Measurements from ENCODE around the gene HOXD10.

The HOXD10 gene

DNA sequence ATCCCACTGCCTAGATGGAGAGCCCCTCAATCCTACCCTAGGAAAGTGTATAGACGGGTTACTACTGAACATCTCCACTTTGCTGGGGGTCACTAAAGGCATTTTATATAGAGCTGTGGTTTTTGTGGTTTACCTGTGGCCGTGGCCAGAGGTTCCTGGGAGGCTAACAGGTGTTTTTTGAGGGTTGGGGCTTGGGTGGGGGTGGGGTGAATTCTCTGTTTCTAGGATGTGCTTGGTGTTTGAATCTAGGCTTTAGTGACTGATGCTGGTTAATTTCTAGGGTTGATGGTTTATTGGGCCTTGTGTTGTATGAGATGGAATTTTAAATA lies 20.6 kb downstream of the HOXD10 start:
- no peak for DNase-seq

DNA sequence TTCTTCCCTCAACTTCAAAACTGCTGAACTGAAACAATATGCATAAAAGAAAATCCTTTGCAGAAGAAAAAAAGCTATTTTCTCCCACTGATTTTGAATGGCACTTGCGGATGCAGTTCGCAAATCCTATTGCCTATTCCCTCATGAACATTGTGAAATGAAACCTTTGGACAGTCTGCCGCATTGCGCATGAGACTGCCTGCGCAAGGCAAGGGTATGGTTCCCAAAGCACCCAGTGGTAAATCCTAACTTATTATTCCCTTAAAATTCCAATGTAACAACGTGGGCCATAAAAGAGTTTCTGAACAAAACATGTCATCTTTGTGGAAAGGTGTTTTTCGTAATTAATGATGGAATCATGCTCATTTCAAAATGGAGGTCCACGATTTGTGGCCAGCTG lies 21.3 kb downstream of the HOXD10 start:
- DNase-seq: no peak

DNA sequence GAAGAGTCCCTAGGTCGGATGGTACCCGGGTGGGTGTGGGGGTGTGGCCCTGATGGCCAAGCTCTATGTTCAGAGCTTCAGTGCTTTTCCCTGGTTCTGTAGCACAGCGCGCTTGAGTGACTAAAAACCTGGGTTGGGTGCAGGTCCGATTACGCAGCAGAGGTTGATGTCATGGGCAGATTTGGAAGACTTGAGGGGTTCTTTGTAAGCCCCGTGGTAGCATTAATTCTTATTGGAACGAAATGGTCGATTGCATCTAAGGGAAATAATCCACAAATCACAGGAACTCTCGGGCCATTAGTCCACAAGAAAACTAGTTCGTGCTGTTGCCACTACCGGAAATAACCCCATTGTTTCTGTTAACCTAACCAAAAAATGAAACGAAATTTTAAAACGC lies 21.9 kb downstream of the HOXD10 start:
- DNase-seq: no peak

DNA sequence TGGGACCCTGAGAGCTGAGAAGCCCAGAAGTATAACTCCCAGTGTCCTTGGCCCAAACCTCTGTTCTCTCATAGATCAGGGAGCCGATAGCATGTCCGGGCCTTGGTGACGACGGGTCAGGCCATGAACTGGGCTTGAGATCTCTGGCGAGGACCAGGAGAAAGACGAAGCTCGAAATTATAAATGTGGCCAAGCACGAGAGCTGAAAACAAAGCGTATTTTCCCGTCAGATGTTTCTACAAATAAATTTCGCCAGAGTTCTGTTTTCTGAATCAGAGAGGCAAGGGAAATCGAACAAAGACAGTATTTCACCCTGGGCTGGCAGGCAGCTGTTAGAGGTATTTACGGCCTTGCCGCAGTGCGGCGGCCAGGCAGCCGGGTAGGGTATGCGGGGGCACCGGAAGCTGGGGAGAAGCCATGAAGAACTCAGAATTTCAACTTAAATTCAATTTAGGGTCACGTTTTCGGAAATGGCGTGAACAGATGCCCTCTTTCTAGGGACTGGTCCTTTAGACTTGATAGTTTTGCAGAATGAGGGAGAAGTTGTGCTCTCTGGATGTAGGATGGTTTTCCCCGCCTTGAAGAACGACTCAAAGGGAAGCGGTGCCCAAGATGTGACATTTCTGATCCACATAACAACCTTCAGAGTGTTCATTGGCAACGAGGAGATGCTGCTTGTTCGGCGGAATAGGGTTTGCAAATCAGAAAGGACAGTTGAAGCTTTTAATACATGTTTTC lies 22.5 kb downstream of the HOXD10 start:
- no peak for DNase-seq

DNA sequence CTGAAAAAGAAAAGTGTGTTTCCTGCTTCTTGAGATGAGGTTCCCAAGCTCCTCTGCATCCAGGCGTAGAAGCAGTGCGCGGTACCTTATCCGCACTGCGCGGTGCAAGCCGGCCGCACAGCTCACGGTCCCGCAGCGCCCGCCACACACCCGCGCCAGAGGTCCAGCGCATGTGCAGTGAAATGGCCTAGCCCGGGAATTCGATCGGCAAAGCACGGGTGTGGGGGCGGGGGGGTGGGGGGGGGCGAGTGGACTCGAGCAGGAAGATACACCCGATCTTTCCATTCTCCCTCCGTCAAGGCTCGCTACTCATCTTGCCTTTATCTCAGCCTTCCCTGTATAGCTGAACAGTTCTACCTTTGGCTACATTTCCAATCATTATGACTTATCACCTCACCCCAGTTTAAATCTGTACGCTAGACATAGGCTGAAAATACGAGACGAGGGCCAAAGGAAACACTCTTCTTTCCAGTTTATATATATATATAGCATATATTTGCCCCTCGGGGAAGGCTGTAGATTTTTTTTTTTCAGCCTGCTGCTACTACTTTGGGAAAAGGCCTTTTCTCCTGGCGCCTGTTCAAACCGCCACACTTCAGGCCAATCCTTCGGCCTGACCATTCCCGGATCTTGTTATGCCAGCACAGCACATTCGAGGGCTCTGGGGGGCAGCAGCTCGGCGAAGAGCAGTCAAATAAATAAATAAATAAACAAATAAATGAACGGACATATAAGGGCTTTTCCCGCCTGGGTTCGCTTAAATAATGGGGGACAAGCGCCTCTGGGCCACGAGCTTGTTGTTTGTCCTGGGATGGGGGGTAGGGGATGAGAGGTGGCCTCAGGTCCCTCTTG lies 23.3 kb downstream of the HOXD10 start:
- DNase-seq: no peak

DNA sequence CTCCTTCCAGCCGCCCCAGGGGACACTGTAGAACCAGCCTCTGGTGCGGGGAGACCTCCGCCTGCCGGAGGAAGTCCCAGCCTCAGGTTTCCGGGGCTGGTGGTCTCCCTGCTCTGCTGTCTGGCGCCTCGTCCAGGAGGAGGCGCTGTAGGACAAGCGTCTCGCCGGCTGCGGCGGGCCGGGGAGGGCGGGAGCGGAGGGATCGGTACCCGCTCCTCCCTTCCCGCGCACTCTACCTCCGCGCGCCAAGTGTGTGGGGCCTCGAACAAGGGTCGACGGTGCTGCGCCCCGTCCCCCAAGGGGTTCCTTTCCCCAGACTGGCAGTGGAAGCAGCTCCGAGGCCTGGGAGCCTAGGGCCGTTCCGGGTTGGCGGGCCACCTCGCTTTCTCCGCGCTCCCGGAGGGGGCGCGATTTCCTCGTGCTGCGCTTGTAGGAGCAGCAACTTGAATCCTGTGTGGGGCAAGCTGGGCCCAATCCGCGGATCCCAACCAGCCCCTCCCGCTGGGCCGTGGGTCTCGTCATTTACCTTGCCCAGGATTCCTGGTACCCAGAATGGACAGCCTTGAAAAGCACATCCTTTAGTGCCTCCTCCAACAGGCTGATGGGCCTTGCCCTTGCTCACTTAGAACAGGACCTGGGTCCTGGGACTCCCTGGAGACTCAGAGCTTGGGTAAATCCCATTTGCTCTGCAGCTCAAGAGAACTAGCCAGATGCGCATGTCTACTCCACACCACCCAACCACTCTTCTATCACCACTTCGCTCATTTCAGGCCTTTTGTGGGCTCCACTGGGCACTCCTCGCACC lies 24.1 kb downstream of the HOXD10 start:
- DNase-seq: peak; percentile 79

DNA sequence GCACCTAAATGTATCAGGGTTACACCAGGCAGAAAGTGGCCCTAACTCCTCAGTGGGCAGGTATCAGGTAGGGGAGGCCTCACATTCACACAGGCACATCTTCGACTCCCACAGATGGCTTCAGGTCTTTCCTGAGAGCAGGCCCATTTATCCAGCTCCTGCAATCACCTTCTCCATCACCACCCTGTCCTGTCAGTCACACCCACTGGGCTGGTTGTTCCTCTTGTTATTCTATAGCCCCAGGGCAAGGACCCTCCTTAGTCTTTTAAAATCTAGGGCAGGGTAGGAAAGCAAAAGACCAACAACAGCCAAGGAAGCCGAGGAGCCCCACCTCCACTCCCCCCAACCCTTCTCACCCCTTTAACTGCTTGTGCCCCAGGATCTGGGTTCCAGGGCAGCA lies 25.7 kb downstream of the HOXD10 start:
- no peak for DNase-seq

DNA sequence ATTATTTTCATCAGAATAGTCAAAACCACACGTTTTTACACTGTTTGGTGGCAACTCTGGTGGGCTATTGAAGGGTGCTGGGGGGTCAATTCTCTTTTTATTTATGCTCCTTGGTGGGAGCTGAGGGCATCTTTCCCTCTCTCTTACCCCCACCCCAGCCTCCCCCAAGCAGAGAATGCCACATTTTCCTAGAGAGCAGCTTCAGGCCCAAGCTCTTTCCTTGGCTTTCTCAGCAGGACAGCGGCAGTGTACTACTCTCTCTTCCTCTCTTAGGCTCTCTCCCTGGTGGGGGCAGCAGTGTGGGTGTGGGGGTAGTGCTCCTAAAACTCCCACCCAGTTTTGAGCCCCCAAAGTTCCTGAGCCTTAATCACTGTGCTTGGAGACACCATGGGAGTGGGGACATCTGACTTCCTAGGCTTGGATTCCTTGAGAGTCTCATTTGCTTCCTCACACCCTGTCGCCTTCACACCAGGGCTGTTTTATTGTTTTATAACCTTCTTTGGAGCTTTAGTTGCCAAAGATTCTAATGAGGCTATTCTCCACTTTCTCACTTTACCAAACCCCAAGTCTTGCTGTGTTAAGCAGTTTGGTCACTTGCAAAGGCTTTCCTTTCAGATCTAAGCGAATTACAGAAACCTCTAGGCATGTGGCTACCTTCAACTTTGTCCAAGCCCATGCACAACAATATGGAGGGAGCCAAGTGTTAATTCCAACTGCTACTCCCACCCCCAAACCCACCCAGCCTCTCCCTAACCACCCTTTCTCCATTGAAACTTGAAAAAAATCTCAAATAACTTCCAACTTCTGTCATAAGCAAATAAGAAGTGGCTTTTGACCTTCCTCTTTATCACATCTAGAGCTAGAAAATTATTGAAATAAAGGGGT lies 28.7 kb downstream of the HOXD10 start:
- DNase-seq: no peak

DNA sequence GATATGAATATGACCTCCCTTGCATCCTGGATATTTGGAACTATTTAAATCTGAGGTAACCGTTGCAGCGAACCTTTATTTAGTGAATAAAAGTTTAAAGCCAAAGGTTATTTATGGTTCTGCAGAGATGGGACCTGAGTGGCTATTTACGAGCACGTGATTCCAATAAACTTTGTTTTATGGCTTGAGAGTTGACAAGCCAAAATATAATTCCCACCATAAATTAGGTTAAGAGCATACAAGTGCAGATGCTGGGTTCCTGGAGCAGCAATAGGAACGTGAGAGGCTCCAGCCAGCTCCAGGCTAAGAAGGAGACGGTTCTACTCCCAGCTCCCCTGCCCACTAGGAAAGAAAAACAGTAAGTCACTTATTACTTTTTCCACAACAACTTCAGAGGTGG lies 29.5 kb downstream of the HOXD10 start:
- no peak for DNase-seq

DNA sequence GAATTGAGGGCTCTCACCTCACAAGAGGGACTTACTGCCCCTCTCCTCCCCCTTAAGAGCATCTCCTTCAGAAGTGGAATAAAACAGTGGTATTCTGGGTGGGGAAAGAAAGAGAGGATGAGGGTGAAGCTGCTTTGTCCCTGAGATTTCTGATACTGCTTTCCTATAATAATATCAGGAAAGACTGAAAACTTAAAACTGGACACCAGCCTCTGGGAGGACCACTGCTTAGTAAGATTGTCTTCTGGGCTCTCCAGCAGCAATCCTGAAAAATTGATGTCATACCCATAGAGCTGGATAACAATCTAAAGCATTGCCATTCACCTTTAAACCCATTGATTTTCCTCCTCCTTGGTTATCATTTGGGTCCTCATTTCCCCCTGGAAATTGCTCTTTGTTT lies 30.1 kb downstream of the HOXD10 start:
- DNase-seq: no peak

DNA sequence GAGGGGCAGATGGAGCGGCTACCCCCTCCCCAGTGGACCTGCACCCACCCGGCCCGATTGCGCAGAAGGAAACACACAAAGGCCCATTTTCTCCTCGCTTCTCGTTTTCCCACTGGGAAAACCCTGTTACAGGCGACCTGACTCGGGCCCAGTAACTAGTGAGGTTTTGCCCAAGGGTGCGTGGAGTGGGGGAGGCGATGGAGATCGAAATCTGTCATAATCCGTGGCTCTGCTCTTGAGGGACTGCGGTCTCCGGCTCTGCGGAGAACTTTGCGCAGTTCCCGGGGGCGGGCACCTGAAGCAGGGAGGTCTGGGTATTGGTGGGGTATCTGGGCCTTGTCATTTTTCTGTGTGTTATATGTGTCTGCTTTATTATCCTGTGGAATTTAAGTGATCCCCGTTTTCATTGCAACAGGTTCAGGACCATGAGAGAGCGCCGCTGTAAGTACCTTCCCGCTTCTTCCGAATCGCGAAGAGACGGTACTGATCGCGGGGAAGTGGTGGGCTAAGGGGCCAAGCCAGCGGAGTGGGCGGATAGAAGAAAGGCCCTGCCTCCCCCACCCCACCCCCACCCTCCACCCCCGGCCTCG lies 30.7 kb downstream of the HOXD10 start:
- DNase-seq: no peak

DNA sequence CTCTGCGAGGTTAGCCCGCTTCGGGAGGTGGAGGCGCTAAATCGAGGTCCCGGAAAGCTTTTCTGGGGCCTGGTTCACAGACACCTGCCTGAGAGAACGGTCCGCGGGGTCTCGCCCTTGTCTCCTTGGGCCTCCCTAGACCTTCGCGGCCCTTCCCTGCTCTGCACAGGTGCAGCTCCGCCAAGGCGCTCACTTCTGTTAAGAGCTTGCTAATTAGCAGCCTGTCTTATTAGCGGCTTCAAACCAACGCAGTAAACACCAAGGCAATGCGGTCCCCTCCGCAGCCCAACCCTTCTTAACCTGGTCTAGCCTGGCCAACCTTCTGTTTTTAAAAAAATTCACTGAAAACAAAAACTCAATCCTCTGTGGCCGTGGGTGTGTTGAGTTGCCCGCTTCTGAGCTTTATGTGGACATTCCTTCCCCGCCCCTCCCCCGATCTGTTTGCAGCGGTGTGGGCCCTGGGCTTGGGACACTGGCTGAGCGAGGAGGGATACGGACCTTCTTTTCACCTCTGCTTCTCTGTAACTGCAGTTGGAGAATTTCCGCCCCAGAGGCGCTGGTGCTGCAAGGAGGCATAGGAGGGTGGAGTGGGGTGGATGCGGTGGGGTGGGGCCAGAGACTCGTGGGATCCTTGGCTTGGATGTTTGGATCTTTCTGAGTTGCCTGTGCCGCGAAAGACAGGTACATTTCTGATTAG lies 31.4 kb downstream of the HOXD10 start:
- no peak for DNase-seq

DNA sequence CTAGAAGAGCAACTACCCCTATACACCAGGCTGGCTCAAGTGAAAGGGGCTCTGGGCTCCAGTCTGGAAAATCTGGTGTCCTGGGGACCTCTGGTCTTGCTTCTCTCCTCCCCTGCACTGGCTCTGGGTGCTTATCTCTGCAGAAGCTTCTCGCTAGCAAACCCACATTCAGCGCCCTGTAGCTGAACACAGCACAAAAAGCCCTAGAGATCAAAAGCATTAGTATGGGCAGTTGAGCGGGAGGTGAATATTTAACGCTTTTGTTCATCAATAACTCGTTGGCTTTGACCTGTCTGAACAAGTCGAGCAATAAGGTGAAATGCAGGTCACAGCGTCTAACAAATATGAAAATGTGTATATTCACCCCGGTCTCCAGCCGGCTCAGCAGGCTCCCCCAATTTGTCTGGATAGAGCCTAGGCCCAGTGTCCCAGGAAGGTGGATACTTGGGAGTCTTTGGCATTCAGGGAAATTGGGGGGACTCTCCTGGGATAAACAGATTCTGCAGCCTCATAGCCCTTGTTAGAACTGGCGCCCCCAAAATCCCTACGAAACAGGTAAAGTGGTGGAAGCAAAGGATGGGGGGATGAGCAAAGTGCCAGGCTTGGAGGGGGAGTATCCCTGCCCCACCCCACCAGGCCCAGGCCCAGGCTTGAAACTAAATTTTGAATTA lies 32.3 kb downstream of the HOXD10 start:
- no peak for DNase-seq

DNA sequence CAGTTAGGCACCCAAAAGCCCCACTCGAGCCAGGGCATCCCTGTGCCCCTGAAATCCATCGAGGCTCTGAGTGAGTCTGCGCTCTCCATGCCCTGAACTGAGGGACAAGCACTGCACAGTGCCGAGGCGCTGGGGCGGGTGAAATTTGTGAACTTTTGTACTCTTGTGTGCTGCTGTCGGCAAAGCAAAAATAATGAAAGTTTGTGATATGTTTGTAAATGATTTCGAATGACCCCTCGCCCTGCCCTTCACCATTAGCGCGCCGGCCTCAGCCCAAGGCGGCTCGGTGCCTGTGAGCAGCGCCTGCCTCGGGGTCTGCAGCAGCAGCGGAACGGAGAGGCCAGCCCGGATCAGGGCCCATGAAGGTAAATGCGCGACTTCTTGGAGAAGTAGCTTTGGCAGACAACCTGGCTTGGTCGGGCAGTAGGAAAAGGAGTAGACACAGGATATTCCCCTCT lies 32.9 kb downstream of the HOXD10 start:
- DNase-seq: no peak

DNA sequence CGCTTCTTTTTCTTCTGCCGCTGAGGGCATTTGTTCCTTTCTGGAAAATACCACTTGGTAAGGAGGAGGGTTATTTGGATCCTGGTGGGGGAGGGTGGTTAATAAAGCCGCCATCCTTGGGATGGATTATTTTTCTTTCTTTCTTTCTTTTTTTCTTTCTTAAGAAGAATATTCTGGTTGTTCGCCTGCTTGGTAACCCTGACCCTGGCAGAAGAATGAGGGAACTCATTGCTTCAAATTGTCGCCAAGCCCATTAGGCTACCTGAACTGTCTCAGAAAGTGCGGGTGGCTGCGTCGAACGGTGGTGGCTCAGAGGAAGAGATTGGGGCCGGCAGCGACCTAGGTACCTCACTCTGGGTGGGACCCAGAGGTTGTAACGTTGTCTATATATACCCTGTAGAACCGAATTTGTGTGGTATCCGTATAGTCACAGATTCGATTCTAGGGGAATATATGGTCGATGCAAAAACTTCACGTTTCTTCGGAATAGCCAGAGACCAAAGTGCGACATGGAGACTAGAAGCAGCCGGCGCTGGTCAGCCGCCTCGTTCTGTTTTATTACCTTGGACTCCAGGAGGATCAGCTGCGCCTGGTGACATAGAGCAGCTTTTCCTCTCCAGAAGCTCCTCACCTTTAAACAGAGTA lies 33.5 kb downstream of the HOXD10 start:
- no peak for DNase-seq

DNA sequence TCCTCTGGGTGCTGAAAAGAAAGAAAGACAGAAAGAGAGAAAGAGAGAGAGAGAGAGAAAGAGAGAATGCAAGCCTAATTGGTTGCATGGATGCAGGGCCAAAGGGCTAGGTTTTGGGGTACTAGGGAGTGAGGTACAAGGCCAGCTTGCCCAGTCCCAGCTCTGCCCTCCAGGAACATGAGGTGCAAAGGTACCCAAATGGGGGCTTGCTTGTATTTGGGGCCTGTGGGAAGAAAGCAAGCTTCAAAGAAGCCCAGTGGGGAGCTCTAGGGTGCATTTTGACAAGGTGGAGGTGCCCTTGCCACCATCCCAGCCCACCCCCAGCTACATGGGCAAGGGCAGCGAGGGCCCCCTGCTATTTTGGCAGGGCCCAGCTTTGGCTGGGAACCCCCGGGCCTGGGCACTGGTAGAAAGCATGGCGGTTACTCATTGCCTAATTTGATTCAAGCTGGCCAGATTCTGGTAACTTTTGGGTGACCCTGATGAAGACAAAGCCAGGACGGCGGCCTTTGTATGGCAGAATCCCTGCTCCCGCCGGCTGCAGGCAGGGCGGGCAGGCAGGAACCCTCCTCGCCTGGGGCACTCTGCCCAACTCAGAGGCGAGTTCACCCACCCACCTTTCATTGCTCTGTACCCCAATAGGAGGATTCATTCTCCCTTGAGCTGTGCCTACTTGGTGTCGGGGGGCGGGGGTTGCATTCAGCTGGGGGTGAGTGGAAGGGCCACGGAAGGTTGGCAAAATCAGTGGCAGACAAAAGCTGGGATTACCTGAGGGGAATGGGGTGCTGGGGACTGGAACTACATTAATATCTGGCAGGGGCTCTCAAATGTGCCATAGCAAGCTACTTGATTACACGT lies 34.2 kb downstream of the HOXD10 start:
- no peak for DNase-seq

DNA sequence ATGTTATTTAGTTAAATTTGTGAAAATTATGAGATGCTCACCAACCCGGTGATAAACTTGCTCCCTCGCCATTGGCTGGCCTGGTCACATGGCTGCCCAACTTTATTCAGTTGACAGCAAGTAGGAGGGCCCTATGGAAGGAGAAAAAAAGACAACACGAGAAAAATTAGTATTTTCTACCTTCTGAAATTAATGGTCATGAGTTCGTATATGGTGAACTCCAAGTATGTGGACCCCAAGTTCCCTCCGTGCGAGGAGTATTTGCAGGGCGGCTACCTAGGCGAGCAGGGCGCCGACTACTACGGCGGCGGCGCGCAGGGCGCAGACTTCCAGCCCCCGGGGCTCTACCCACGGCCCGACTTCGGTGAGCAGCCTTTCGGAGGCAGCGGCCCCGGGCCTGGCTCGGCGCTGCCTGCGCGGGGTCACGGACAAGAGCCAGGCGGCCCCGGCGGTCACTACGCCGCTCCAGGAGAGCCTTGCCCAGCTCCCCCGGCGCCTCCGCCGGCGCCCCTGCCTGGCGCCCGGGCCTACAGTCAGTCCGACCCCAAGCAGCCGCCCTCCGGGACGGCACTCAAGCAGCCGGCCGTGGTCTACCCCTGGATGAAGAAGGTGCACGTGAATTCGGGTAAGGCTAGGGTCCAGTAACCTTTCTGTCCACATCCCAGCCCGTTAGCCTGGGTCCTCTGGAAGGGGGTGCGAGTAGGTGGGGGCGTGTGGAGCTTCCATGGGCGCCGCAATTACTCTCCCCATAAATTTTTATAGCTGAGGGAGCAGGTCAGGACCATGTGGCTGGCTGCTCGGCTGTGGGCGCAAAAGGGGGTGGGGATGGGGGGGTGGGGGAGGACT lies 35.1 kb downstream of the HOXD10 start, which contains the start of gene HOXD4:
TSS of gene HOXD4 (plus strand) at position 109 of the 846 bp plus-strand sequence. CDS start at position 193, 84 bp downstream.
- DNase-seq: no peak
